A172 (cell line): ENCODE results near the gene IQCN. TPM values are rescaled to one million over a fixed set of nuclear protein-coding genes. Genes with fewer than 3 reads are reported as not detected.

Experiments used
- DNase-seq: peaks from one replicate; pipeline ENCODE4 v3.0.0-alpha.2; 2015; ENCODE audit warnings: low spot score
- total RNA-seq: library from RNA; depleted of rRNA; stranded (reverse); fragments of >200 nt; shearing (Covaris generic); gene quantifications from 2 replicates; pipeline ENCODE4 v1.2.3, GENCODE V29; 2014

IQCN gene
- total RNA-seq, 1 experiment from 2014 or later, result 0.69 TPM

GRCh38 chr19:18304458-18305310 lies 30.4 kb upstream of the IQCN start:
- DNase-seq, result peak; percentile 76

GRCh38 chr19:18304208-18304457 lies 29.9 kb upstream of the IQCN start:
- DNase-seq, result no peak

GRCh38 chr19:18301718-18302111 lies 27.5 kb upstream of the IQCN start:
- no peak for DNase-seq

- DNase-seq, result peak; percentile 90
Measured at GRCh38 chr19:18300930-18301717, 26.9 kb upstream of the IQCN start.

- no peak for DNase-seq
Measured at GRCh38 chr19:18299654-18300053, 25.4 kb upstream of the IQCN start.

GRCh38 chr19:18298601-18299000 lies 24.3 kb upstream of the IQCN start:
- DNase-seq, result peak; percentile 55

GRCh38 chr19:18297308-18297707 lies 23.1 kb upstream of the IQCN start:
- DNase-seq, result no peak

GRCh38 chr19:18295034-18295451 lies 20.8 kb upstream of the IQCN start:
- DNase-seq, result no peak

- DNase-seq, result no peak
Measured at GRCh38 chr19:18294467-18294864, 20.2 kb upstream of the IQCN start.

- DNase-seq, result no peak
Measured at GRCh38 chr19:18293642-18294466, 19.6 kb upstream of the IQCN start.

GRCh38 chr19:18292810-18293641 lies 18.8 kb upstream of the IQCN start:
- DNase-seq, result peak; percentile 60

- no peak for DNase-seq
Measured at GRCh38 chr19:18292462-18292809, 18.2 kb upstream of the IQCN start.

- DNase-seq, result peak; percentile 58
Measured at GRCh38 chr19:18291590-18292461, 17.6 kb upstream of the IQCN start.

- no peak for DNase-seq
Measured at GRCh38 chr19:18291019-18291524, 16.8 kb upstream of the IQCN start.

GRCh38 chr19:18290302-18291018 lies 16.2 kb upstream of the IQCN start:
- DNase-seq, result no peak

- no peak for DNase-seq
Measured at GRCh38 chr19:18289471-18290301, 15.4 kb upstream of the IQCN start.

- DNase-seq, result no peak
Measured at GRCh38 chr19:18287836-18288772, 13.9 kb upstream of the IQCN start.
